GM19035 (cell line): ENCODE results near the gene LRP1.

Experiments used
- ATAC-seq: cut with Tn5 transposase; IDR thresholded peaks from one replicate; pipeline ENCODE4 v1.9.1; 2021; ENCODE audit not compliant: unreplicated experiment

The LRP1 gene

GRCh38 chr12:57208631-57209282, 80.5 kb downstream of the LRP1 start:
- no peak for ATAC-seq

DNA sequence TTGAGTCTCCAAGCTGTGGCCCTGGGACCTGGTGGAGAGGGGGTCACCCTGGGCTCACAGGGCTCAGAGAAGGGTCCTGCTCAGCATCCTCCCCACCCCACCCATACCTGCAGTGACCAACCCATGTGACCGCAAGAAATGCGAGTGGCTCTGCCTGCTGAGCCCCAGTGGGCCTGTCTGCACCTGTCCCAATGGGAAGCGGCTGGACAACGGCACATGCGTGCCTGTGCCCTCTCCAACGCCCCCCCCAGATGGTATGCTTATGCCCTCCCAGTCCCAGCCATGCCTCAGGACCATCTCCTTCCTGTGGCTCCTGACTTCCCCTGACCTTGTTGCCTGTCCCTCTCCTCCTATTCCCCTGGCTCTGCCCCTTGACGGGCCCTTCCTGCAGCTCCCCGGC, 81.6 kb downstream of the LRP1 start:
- ATAC-seq, result no peak

- no peak for ATAC-seq
Measured at GRCh38 chr12:57210461-57210860, 82.2 kb downstream of the LRP1 start.

GRCh38 chr12:57210926-57211692, 82.8 kb downstream of the LRP1 start:
- no peak for ATAC-seq

GRCh38 chr12:57211791-57212700, 83.8 kb downstream of the LRP1 start:
- ATAC-seq, result no peak

DNA sequence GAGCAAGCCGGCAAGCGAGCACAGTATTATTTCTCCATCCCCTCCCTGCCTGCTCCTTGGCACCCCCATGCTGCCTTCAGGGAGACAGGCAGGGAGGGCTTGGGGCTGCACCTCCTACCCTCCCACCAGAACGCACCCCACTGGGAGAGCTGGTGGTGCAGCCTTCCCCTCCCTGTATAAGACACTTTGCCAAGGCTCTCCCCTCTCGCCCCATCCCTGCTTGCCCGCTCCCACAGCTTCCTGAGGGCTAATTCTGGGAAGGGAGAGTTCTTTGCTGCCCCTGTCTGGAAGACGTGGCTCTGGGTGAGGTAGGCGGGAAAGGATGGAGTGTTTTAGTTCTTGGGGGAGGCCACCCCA, 84.4 kb downstream of the LRP1 start:
- no peak for ATAC-seq

GRCh38 chr12:57213058-57213715, 84.9 kb downstream of the LRP1 start:
- peak; percentile 45 for ATAC-seq

DNA sequence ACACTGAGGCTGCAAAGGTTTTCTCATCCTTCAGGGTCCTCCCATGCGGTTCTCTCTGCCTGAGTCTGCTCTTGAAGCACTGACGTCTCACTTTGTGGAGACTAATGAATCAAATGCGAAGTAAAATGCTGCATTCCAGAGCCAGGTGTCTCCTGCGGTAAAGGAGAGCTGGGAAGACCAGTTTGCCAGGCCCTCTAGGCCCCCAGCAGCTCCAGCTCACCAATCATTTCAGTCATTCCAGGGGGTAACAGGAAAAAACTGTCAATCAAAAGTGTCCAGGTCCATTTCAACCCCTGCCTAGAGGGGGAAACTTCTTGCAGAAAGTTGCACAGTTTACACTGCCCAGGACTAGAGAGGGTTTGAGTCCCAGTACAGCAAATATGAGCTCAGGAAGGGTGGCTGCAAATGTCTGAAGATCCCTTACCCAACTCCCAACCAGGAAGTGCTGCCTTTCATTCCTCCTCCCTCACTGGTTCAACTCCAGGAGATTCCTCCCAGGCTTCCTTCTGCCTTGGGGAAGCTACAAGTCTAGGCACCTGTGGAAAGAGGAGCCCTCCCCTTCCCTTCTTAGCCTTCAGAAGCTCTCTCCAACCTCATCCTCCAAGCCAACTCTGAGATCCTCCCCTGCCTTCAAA, 85.6 kb downstream of the LRP1 start:
- no peak for ATAC-seq

DNA sequence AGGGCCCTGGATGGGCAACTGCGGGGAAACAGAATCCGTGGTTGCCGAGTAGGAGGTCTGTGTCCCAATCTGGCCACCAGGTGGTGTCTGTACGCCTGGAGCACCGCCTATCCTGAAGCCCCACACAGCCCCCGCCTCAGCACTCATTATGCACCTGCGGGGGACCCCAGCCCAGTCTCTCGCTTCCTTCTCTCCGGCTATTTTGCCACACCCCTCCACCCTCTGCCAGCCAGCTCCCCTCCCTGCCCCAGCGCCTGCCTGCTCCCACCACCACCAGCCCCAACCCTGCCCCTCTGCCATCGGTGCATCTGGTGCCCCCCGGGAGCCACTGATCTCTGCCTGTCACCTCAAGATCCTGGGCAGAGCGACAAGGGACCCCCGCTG, 86.1 kb downstream of the LRP1 start:
- no peak for ATAC-seq

GRCh38 chr12:57215065-57215464, 86.8 kb downstream of the LRP1 start:
- no peak for ATAC-seq

GRCh38 chr12:57215668-57216013, 87.4 kb downstream of the LRP1 start:
- ATAC-seq, result no peak

DNA sequence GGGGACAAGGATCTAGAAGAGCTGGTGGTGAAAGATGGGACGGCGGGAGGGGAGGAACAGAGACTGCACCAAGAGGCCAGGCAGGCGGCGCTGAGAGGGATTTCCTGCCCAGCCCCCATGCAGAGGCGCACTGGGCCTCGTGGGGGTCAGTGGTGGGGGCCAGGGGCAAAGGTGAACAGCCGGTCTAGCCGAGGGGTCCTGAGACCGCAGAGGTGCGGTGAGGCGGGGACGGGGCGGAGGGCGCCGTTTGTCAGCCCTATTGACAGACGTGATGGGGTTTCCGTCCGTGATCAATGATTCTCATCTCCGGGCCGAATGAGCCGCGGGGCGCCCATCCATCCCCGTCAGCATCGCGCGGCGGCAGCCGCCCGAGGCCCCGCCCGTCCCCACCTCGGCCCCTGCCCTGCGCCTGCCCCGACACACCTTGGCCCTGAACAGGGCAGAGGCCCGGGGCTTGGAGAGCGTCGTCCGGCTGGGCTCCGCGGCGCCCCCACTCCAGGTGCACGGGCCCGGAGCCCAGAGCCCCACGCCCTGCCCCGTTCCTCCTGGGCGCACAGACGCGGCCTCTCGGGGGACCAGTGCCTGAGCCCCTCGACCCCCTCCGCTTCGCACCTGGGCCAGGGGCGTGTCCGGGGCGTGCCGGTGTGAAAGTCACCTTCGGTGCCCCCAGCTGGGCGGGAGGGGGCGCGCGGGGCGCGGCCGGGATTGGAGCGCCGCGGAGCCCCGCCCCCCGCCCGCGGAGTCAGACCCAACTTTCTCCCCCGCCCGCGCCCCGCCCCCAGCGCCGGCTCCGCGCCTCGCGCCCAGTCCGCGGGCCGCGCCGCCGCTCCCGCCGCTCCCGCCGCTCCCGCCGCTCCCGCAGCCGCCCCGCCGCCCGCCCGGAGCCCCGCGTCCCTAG, 88.0 kb downstream of the LRP1 start, which contains the start of gene NXPH4:
NXPH4 (plus strand) TSS at position 781 of the 898 bp plus-strand sequence. CDS start 176 bp downstream, outside the sequence.
- no peak for ATAC-seq

- ATAC-seq, result no peak
Measured at GRCh38 chr12:57216921-57217879, 88.9 kb downstream of the LRP1 start.

DNA sequence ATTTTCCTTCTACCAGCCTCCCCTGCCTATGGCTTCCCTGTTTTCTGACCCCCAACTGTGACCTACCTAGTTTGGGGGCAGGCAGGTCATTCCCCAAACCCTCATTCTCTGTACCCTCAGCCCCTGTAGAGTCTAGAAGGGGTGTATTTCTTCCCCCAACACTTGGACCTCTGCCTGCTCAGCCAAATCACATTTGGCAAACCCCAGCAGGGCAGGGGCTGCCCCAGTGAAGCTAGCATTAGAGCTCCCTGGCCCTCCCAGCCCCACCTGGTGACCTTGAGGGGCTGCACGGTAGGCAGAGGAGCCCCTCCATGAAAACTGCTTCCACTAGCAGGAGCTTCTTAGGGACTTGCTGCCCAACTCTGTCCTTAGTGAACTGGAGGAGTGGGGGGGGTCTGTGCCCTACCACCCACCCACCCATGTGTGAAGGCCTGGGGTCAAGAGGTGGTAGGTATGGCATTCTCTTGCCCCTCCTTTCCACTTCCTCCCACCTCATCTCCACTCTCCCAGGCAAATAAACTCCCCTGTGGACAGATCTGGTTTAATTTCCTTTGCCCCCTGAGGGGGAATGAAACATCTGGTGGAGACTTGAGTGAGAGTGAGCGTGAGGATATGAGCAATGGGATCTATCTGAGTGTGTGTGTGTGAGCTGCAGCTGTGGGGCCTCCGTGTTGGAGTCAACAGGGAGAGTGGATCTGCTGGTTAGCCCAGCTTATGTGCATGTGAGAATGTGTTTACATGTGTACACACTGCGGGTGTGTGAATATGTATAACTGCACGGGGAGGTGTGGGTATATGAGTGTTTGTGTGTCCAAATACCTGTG, 90.0 kb downstream of the LRP1 start:
- ATAC-seq, result no peak

GRCh38 chr12:57219205-57219992, 91.1 kb downstream of the LRP1 start:
- ATAC-seq, result no peak

DNA sequence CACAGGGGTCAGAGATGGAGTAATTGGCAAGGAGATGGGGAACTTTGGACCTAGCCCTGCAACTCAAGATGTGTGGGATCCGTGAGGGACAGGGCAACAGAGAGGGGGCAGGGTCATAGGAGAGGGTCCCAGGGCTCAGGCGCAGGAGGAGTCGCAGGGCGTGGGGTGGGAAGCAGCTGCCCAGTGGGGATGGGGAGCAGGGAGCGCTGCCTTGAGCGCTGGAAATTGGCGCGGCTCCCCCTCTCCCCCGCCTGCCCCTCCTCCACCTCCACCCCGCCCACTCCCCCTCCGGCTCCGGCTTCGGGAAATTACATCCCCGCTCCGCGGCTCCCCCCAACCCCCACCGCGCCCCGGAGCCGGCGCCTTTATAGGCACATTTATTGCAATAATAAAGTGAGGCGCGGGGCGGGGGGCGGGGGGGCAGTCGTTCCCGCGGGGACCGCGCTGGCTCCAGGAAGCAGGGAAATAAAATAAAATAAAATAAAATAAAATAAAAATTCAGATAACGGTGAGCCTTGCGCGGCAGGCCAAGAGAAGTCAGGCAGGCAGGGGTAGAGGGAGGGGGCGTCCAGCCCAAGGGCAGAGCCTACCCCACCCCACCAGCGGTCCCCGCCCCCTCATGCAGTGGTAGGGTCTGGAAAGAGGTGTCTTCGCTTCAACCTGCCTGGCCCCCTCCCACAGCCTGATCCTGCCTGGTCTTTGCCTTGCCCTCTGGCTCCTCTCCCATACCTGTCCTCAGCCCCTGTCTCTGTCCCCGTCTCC, 91.9 kb downstream of the LRP1 start:
- ATAC-seq, result no peak
